ENCODE measurements around the gene SLC4A8.

The SLC4A8 gene

DNA sequence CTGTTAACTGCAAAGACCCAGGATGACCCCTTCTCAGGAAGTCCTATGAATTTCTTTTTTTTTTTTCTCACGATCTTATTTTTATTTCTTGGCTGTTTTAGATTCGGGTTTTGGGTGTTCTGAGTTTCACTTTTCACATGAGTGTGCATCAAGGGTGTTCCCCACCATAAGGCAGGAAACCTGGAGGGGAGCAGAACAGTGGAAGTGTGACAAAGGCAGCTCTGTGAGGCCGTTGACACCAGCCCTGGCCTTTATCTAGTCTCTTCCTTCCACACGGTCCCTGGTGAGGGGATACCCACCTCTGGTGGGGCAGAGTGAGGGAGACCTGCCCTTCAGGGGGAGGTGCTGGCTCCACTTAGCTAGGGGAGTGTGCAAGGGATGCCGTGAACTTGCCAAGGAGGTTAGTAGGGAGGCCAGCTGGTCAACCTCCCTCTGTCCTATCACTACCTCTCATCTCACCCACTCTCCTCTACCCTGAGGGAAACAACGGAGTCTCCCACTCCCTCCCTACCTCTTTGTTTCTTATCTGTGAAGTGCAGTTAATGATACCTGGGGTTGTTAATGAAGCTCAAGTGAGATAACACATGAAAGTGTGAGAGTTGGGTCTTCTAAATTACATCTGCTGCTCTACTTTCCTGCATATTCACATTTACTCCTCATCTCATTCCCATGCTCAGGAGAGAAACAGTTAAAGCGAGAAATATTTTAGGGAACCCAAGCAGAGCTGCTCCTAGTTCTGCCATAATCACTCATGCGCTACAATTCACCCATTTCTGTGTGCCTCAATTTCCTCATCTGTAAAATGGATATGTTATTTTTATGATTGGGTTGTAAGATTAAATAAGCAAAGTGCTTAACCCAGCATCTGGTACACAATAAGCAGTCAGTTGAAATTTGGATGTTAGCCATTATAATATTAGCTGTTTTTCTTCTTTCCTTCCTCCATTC is 29.1 kb upstream of the SLC4A8 start:
- in situ Hi-C loops (cut with HindIII; ENCODE audit: low sequenced_read_pairs): no loop called here

GRCh38 chr12:51397670-51398069 is 27.0 kb upstream of the SLC4A8 start:
- in situ Hi-C loops (cut with HindIII; ENCODE audit: low sequenced_read_pairs): no loop called here

GRCh38 chr12:51399891-51400290 is 24.7 kb upstream of the SLC4A8 start:
- in situ Hi-C loops (cut with HindIII; ENCODE audit: low sequenced_read_pairs): no loop called here

DNA sequence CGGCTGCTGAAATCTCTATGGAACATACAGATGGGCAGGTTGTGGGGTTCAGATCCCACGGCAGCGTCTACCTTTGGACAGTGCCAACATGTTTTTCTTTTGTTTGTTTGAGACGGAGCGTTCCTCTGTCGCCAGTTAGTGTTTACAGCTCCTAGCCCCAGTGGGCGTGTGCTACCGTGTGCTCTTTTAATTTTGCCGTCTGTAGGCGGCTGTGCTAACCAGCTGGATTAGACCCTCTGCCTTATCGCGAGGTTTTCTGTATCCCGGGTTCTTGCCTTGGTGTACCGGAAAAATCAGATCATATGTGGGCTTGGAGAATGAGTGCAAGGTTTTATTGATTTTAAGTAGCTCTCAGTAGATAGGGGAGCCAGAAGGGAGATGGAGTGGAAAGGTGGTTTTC is 23.6 kb upstream of the SLC4A8 start:
- in situ Hi-C loops (cut with HindIII; ENCODE audit: low sequenced_read_pairs): no loop called here

GRCh38 chr12:51401486-51401885 is 23.1 kb upstream of the SLC4A8 start:
- in situ Hi-C loops (cut with HindIII; ENCODE audit: low sequenced_read_pairs): no loop called here

DNA sequence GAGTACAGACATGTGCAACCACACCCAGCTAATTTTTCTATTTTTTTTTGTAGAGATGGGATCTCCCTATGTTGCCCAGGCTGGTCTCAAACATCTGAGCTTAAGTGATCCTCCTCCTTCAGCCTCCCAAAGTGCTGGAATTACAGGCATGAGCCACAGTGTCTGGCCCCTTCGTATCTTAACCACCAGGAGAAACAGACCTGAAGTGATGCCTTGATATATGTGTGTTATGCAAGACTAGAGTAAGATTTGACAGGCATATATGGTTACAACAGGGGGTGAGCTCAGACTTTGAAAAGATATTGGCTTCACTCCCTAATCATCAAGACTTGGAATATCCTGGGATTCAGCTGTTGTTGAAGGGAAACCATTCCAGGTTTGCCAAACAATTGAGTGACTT is 22.7 kb upstream of the SLC4A8 start:
- in situ Hi-C loops (cut with HindIII; ENCODE audit: low sequenced_read_pairs): no loop called here

GRCh38 chr12:51403159-51403558 is 21.5 kb upstream of the SLC4A8 start:
- in situ Hi-C loops (cut with HindIII; ENCODE audit: low sequenced_read_pairs): no loop called here

GRCh38 chr12:51403681-51404136 is 20.9 kb upstream of the SLC4A8 start:
- in situ Hi-C loops (cut with HindIII; ENCODE audit: low sequenced_read_pairs): no loop called here

- in situ Hi-C loops (cut with HindIII; ENCODE audit: low sequenced_read_pairs): no loop called here
Observed at GRCh38 chr12:51404627-51405026, 20.0 kb upstream of the SLC4A8 start.

- in situ Hi-C loops (cut with HindIII; ENCODE audit: low sequenced_read_pairs): no loop called here
Observed at GRCh38 chr12:51405801-51406207, 18.8 kb upstream of the SLC4A8 start.

GRCh38 chr12:51406290-51406689 is 18.3 kb upstream of the SLC4A8 start:
- in situ Hi-C loops (cut with HindIII; ENCODE audit: low sequenced_read_pairs): no loop called here

DNA sequence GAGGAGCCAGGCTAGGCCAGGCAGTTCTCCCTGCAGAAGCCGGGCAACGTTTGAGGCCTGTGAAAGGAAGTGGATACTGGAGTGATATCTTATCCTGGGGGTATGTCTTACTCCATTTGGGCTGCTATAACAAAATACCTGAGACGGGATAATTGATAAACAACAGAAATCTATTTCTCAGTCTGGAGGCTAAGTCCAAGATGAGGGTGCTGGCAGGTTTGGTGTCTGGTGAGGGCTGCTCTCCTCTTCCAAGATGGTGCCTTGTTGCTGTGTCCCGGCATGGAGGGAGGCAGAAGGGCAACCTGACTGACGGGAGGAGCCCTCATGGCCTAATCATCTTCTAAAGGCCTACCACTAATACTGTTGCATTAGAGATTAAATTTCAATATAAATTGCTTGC is 17.8 kb upstream of the SLC4A8 start:
- in situ Hi-C loops (cut with HindIII; ENCODE audit: low sequenced_read_pairs): no loop called here

- in situ Hi-C loops (cut with HindIII; ENCODE audit: low sequenced_read_pairs): no loop called here
Observed at GRCh38 chr12:51407604-51408003, 17.0 kb upstream of the SLC4A8 start.

DNA sequence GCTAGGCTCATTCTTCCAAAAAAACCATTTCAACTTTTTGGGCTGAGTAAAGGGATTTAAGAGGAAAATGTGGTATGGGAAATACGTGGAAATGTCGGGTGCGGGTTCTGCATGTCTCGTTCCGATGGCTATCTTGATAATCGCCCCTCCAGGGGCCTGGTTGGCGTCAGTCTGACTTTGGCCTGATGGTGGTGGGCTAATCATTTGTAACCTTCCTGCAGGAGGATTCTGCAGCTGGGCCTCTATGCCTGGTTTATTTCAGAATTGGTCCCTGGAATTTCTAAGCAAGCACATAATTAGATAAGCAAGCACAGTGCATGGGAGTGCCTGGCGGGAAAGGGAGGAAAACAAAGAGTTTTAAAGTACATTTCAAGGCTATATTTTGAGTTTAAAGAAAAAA is 14.8 kb upstream of the SLC4A8 start:
- in situ Hi-C loops (cut with HindIII; ENCODE audit: low sequenced_read_pairs): no loop called here

DNA sequence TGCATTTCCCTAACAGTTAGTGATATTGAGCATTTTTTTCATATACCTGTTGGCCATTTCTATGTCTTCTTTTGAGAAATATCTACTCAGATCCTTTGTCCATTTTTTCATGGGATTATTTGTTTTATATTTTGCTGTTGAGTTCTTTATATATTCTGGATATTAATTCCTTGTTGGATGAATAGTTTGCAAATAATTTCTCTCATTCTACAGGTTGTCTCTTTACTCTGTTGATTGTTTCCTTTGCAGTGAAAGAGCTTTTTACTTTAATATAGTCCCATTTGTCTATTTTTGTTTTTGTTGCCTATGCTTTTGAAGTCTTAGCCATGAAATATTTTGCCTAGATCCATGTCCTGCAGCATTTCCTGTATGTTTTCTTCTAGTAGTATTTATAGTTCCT is 11.5 kb upstream of the SLC4A8 start:
- in situ Hi-C loops (cut with HindIII; ENCODE audit: low sequenced_read_pairs): no loop called here

- in situ Hi-C loops (cut with HindIII; ENCODE audit: low sequenced_read_pairs): no loop called here
Observed at GRCh38 chr12:51413791-51414190, 10.8 kb upstream of the SLC4A8 start.

GRCh38 chr12:51415931-51416330 is 8.7 kb upstream of the SLC4A8 start:
- in situ Hi-C loops (cut with HindIII; ENCODE audit: low sequenced_read_pairs): no loop called here

- in situ Hi-C loops (cut with HindIII; ENCODE audit: low sequenced_read_pairs): no loop called here
Observed at GRCh38 chr12:51417826-51418225, 6.8 kb upstream of the SLC4A8 start.

DNA sequence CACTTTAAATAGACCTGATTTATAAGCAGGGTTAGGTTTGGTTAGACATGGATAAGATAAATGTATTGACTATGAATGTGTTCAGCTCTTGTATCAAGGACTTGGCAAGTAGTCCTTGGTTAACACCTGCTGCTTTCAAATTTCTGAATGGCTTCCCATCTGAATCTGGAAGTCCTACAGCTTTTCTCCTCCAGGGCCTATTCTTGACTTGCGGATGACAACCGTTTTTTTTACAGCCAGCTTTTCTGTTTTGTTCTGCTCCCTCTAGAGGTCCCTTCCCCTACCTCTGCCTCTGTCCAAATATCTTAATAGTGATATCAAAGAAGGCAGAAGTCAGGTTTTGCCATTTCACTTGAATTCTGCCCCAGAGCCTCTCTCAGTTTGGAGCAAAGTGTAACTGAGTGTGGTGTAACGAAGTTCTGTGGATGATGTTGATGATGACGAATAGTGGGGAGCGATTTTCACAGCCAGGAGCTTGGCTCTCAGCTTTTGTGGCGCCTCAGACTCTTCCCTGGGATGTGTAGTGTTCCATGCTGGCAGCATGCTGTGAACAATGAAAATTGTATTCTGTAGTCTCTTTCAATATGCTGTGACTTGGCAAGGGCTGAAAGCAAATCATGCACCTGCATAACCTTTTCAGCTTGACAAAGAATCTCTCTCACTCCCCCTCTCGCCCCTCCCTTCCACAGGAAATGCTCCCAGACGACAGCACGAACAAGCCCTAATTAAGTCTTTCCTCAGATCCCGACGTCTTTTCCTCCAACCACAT is 5.0 kb upstream of the SLC4A8 start:
- in situ Hi-C loops (cut with HindIII; ENCODE audit: low sequenced_read_pairs): no loop called here

GRCh38 chr12:51421266-51421884 is 3.3 kb upstream of the SLC4A8 start:
- in situ Hi-C loops (cut with HindIII; ENCODE audit: low sequenced_read_pairs): no loop called here

DNA sequence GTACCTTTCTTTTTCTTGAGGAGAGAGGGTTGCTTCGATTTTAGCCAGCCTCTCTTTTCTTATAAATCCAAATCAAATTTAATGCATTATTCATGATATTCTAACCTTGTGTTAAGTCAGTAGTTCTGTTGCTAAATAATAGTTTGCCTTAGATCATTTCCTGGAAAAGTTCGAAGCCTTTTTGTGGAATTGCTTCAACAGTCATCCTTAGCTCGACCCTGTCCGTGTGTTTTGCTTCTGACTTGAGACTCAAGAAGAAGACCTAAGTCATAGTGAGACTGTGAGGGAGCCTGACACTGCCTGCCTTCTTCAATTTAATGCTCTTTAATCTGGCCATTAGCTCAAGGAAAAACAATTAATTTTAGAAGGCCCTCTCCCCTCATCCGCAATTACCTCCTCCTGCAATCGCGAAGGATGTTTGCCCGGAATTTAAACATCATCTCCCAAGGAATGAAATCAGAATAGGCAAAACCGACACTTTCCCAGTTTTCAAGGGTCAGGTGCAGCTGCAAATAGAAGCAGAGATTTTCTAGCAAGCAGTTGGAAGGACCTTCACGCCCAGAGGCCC is 453 bp upstream of the SLC4A8 start:
- in situ Hi-C loops (cut with HindIII; ENCODE audit: low sequenced_read_pairs): no loop called here

Measured in DLD1 (cell line).